IPS-NIHi7 (cell line): ENCODE data around the gene HTR3D.
A peak's percentile ranks its signal among the peaks of the same experiment; 100 is the strongest.
"Not testable (repeated sequence)": the region's sequence is repeated elsewhere in the genome, so short reads cannot be mapped to it uniquely, and the experiment has no call there.

Source experiments
- DNase-seq: peaks from one replicate; pipeline ENCODE4 v3.0.0; 2012; ENCODE audit warnings: mixed read lengths; ENCODE audit errors: extremely low spot score

HTR3D gene

DNA sequence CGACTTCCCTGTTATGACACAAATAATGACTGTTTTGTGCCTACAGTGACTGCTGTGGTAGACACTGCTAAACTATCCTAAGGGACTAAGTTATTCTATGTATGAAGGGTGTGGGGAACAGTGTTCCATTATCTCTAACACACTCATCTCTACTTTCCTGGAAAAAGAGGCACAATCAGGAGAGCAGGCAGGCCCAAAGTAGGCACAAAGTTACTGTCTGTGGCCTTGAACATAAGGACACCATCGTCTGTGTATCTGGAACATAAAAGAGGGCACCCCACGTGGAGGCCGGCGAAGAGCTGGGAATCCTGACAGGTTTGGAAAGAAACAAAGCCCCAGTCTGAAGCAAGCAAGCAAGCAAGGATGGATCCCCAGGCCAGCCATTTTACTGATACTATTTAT is 15.4 kb upstream of the HTR3D start:
- DNase-seq, result no peak

DNA sequence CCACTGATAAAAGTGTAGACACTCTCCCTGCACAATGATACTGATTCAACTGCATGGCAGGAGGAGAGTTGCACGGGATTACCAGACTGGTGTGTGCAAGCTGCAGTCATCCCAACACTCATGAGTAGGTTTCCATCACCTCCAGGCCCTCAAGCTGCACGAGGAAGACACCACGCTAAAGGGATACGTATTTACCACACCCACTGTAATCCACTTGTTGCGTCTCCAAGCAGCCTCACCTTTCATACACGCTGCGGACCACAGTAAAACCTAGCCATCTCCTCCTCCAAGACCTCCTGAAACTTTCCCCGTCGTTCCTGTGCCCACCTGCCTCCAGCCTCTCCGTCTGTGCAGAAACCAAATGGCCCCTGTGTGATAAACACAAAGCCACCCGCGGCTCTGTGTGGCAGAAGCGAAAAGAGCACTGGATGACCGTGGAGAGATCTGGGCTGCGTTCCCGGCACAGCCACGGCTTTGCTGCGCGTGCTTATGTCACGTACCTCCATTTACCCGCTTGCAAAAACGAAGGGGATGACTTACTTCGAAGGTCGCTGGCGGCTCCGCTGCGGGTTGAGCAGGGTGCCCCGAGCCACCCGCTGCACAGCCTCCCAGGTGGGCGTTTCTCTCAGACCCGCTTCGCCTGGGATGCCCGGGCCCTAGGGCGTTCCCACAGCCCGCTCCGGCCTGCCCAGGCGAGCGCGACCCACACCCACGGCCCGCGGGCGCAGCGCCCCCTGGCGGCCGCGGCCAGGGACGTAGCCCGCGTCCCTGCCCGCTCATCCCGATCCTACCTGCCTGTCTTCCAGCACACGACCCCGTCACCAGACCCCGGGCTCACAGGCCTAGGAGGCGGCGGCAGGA is 14.5 kb upstream of the HTR3D start:
- peak; percentile 86 for DNase-seq

DNA sequence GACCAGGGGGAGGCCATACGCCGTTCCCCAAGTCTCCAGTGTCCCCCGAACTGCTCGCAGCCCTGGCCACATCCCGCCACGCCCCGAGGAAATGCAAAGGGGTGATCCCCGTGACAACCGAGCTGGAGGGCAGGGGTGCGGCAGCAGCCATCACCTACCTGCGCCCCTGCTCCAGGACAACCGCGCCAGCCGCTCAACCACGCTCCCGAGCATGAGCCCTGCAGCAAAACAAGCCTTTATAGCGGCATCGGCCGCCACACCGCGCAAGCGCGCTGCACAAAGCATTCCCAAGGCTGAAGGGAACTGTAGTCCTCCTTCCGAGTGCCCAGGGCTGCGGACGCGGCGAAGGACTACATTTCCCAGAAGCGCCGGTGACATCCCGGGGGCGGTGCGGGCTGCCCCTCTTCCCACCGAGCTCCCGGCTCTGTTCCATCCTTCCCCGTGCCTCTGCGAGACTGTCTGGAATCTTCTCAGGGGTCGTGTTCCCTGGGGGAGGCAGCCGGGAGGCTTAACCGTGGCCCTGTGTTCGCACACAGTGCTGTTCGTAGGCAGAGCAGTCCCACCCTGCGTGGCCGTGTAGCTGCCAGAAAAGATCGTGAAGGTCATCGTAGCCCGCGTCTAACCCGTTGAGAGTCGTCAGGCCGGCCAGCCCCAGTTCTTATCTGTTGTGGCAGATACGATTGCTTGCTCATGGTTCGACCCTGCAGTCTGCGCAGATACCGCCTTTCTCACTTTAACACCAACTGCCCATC is 13.7 kb upstream of the HTR3D start, which contains the start of gene ABCC5:
Gene ABCC5 (minus strand): TSS at position 213 of the 752 bp plus-strand sequence. CDS start 3,492 bp downstream, outside the sequence.
- peak; percentile 98 for DNase-seq

DNA sequence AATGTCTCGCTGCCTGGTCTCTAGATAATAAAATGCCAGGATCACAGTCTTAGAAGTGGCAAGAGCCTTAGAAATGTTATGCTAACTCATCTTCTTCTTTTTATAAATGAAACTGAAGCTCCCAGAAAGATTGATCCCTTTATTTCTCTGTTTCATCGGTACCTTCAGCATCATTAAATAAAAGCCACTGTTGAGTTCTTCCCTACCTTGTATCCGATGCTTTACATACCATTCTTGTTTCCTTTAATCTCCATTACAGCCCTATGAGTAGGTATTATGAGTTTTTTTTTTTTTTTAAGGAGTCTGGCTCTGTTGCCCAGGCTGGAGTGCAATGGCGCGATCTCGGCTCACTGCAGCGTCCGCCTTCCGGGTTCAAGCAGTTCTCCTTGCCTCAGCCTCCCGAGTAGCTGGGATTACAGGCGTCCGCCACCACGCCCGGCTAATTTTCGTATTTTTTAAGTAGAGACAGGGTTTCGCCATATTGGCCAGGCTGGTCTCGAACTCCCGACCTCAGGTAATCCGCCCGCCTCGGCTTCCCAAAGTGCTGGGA is 13.0 kb upstream of the HTR3D start:
- DNase-seq, result no peak

DNA sequence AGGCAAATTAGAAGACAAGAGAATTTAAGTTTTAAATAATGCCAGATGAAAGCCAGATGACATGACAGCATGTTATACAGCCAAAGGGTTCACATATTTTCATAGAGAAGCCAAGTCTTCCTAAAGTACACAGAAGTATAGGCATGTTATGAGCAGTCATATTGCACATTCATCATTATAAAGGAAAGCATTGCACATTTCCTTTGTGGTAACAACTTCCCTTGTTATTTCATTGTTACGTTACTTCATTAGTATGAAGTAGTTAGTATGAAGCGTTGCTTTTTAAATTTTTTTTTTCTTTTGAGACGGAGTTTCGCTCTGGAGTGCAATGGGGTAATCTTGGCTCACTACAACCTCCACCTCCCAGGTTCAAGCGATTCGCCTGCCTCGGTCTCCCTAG is 9.2 kb upstream of the HTR3D start:
- no peak for DNase-seq

DNA sequence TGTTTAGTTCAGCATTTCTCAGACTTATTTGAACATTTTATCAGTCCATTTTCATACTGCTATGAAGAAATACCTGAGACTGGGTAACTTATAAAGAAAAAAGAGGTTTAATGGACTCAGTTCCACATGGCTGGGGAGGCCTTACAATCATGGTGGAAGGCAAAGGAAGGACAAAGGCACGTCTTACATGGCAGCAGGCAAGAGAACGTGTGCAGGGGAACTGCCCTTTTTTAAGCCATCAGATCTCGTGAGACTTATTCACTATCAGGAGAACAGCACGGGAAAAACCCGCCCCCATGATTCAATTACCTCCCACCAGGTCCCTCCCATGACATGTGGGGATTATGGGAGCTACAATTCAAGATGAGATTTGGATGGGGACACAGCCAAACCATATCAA is 6.3 kb upstream of the HTR3D start:
- not testable (repeated sequence) for DNase-seq

DNA sequence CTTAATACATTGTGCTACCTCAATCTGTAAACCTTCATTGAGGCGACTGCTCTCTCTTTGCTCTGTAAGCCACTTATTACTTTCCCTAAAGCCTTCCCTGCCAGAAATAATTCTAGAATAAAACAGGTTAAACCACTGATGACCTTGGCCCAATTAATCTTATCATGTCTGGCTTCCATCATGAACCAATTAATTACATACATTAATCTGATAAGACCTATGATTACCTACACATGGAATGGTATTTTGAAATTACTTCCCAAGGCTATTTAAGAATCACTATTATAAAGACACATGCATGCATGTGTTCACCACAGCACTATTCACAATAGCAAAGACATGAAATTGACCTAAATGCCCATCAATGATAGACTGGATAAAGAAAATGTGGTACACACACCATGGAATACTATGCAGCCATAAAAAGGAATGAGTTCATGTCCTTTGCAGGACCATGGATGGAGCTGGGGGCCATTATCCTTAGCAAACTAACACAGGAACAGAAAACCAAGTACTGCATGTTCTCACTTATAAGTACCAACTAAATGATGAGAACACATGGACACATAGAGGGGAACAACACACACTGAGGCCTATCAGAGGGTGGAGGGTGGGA is 3.2 kb upstream of the HTR3D start:
- not testable (repeated sequence) for DNase-seq

DNA sequence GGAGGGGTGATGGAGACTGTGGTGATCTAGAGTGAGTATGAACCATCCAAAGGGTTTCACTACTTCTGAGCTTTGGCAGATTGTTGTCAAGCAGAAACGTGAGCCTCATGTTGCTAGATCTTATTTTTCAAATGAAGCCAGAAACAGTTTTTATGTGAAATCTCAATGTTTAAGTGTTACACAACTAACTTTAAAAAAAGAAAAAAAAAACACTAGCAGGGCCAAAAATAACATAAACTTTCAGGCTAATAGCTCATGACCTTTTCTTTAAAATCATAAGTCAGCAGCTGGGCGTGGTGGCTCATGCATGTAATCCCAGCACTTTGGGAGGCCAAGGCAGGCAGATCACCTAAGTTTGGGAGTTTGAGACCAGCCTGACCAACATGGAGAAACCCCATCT is 2.1 kb upstream of the HTR3D start:
- no peak for DNase-seq

DNA sequence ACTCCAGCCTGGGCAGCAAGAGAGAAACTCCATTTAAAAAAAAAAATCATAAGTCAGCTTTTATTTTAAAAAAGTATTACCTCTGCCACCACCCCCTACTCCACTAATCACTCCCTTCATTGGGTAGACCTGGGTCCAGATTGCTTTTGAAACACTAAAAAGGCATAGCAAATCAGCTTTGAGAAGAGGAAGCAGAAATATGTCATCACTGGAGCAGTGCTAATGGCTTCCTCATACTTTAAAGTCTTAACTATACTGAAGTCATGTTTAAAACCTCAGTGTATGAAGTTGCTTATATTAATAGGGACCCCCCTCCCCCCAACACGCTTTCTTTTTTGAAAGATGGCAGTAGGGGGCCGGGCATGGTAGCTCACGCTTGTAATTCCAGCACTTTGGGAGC is 1.0 kb upstream of the HTR3D start:
- DNase-seq, result no peak

DNA sequence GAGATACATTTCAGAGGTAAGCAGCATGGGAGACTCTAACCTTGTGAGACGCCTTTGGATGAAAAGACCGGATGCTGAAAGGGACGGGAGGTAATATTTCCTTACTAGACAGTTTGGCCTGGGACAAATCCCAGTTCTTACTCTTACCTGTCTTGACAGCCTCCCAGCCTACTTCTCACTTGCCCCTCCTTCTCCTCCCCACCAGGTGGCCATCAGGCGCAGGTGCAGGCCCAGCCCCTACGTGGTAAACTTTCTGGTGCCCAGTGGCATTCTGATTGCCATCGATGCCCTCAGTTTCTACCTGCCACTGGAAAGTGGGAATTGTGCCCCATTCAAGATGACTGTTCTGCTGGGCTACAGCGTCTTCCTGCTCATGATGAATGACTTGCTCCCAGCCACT is 6.3 kb downstream of the HTR3D start:
- DNase-seq, result no peak

DNA sequence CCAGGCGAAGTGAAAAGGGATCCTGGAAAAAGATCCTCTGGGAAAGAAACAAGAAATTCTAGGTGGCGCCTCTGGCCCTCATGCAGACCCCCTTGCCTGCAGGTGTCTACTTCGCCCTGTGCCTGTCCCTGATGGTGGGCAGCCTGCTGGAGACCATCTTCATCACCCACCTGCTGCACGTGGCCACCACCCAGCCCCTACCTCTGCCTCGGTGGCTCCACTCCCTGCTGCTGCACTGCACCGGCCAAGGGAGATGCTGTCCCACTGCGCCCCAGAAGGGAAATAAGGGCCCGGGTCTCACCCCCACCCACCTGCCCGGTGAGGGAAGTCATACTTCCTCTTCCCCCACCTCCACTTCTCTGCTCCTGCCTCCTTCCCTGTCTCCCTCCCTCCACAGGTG is 6.8 kb downstream of the HTR3D start:
- not testable (repeated sequence) for DNase-seq

DNA sequence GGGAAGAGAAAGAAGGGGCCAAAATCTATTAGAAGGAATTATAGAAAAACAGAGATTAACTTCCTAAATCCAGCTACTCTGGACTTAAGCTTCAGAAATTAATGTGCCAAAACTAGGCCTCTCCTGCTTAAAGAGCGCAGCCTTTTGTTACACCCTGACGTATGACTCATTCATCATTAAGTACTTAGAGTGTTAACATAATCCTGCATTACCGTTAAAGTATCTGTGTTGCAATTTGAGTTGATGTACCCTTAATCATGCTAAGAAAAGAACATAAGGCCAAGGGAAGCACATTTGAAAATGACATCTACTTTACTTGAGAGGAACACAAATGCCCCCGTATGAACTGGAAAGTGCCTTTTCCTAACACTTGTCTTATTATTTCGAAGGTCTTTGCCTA is 7.9 kb downstream of the HTR3D start:
- no peak for DNase-seq

DNA sequence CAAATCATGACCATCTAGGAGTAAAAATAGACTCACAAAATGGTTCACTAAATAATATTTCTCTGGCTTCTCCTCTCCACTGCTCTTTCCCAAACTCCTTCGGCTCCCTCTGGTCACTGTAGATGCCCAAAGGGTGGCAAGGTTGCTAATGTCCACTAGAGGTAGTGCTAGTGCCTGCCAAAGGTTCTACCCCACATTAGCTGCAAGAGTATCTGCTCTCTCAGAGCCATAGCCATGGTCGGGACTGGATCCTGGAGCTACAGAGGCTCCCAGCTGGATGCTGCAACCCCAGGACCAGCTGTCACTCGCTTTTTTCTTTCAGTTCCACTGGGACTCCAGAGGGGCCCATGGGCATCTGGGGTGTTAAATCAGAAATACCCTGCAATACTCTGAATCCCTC is 8.5 kb downstream of the HTR3D start:
- DNase-seq, result peak; percentile 71

DNA sequence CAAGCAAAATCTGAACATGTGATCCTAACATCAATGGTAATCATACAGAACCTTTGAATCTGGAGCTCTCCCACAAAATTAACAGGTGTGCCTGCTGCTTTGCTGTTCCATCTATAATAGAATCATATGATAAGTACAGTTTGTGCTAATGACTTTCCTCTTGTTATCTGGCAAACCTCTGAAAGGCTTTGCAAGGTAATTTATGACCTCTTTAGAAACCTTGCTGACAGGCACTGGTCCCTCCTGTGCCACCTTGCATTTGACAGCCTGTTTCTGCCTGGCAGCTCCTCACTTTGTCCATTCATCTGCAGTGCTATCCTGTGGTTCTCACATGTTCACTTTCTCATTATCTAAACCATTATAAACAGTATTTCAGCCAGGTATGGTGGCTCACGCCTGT is 11.1 kb downstream of the HTR3D start:
- DNase-seq, result no peak

DNA sequence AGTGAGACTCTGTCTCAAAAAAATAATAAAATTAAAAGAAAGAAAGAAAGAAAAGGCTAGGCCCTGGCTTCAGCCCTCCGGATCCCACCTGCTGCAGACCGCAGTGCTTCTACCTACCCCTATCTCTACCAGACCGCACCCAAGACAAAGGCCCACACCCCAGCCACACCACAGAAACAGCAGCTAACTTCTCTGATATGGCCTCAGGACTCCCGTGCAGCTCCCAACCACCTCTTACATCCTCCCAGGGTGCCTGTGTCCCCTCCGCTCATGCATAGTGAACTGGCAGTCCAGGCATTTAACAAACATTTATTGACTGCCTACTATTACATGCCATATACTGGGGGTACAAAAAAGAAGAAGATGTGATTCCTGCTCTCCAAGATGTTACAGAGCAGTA is 14.5 kb downstream of the HTR3D start:
- no peak for DNase-seq

DNA sequence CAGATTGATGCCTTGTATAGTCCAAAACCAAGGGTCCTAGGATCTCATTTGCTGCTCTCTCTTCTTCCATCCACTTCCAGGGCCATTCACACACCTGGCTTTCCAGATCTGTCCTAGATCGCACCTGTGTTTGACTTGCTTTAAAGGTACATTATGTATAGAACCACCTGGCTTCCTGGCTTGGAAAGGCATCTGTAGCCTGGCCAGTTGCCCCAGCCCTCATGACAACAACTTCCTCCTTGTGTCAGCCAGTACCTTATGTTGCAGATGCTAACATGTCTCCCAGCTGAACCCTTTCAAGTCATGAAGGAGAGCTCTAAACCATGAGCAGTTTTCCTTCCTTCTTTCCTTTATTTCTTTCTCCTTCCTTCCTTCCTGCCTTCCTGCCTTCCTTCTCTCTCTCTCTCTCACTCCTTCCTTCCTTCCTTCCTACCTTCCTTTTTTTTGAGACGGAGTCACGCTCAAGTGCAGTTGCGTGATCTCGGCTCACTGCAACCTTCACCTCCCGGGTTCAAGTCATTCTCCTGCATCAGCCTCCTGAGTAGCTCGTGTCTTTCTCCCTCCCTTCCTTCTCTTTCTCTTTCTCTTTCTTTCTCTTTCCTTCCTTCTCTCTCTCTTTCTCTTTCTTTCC is 18.8 kb downstream of the HTR3D start:
- no peak for DNase-seq

DNA sequence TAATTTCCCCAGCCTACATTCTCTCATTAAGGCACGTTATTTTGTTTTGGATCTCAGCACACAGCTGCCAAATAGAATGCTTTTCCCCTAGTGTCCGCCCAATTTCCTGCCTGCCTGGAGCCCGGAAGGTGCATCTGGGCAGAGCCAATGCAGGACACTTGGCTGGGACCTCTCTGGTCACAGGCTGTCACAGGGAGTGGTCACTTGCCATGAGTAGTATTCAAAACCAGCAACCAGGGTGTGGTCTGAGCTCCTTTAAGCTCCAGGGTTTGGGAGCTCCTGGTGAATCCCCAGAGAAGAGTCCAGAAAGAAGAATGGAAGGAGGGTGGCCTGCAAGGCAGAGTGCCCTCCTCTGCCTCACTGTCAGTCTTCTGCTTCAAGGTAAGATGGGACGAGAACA is 21.2 kb downstream of the HTR3D start, which contains the start of gene HTR3C:
Gene HTR3C (plus strand): TSS at position 281 of the 400 bp plus-strand sequence. CDS start 34 bp downstream, at position 315.
- DNase-seq, result no peak

DNA sequence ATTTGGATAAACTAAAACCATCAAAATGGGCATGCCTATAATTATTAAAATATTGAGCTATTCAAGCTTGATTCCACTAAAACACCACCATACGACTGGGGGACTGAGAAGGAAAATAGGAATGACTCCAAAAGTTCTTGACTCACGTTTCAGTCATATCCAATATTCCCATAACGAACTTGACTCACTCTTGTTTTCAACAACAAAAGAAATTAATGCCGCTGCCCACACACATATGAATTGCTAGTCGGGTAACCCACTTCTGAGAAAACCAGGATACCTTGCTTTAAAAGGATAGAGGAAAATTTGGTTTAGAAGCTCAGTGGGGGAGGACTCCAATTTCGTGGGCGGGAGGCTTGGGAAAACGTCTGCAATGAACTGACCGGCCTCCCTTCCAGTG is 26.5 kb downstream of the HTR3D start:
- DNase-seq, result no peak

DNA sequence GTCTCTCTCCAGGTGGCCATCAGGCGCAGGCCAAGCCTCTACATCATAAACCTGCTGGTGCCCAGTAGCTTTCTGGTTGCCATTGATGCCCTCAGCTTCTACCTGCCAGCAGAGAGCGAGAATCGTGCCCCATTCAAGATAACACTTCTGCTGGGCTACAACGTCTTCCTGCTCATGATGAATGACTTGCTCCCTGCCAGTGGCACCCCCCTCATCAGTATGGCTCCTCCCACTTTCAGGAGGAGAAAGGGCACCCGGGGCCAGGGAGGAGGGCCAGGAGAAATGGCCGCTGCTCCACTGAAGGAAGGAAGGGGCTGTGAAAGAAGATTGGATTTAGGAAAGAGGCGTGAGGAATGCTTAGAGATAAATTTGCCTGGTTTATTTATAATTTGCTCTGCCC is 27.9 kb downstream of the HTR3D start:
- no peak for DNase-seq

DNA sequence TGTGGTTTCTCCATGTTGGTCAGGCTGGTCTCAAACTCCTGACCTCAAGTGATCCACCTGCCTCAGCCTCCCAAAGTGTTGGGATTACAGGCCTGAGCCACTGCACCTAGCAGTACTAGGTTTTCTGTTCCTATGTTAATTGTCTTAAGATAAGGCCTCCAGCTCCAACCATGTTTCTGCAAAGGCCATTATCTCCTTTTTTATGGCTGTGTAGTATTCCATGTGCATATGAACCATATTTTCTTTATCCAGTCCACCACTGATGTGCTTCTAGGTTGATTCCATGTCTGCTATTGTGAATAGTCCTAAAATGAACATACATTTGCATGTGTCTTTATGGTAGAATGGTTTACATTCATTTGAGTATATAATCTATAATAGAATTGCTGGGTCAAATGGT is 31.1 kb downstream of the HTR3D start:
- DNase-seq, result no peak

DNA sequence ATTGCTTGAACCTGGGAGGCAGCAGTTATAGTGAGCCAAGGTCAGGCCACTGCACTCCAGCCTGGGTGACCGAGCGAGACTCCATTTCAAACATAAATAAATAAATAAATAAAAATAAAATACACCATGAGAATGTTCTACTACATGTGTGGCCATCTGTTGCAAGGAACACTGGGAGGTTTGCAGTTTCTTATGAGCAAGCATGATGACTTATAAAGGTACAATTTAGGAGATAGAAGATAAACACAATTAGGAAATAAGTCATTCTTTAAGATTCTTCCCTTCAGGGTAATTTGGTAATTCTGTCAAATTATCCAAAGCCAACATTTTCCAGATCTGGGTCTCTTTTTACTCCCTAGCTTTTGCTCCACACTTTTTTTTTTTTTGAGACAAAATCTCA is 34.7 kb downstream of the HTR3D start:
- DNase-seq, result no peak

DNA sequence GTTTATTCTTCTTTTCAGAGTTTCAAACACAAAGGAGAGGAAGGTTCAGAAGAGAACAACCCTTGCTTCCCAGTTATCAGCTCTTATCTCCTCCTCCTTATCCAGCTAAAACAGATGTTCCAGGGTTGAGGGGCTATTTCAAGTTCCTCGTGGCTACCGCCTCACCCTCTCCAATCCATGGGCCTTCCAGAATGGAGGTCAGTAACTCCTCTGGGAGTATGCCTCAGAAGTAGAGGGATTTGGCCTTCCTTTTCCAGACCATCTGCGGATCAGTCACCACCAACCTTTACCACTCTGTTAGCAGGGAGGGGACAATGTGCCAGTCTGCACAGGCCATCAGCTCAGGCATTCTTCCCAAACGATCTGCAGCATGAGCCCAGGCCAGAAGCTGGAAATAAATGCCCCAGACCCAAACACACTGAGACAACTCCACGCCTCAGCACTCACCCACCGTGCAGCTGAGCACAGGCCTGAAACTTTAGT is 36.1 kb downstream of the HTR3D start:
- no peak for DNase-seq
